Stimulated activated memory B cell treated with anti-CD40 and anti-IgM and Interleukin-4, amounts not matched to agents 10 μg/mL and 1 μg/mL and 100 μg/mL, for 72 hours (primary cell): ENCODE data around the gene C5orf24.
"Not testable (repeated sequence)": the region's sequence is repeated elsewhere in the genome, so short reads cannot be mapped to it uniquely, and the experiment has no call there.

Experiments
- ATAC-seq: fragments of 150-1000 bp; cut with Tn5 transposase; 2 replicates; pipeline ENCODE4 v1.10.0; 2021
- H3K27ac Mint-ChIP-seq: one replicate; pipeline ENCODE4 v1.8.0; 2022; ENCODE audit warnings: mild to moderate bottlenecking, mixed read lengths
- H3K27me3 Mint-ChIP-seq: one replicate; pipeline ENCODE4 v1.8.0; 2022; ENCODE audit warnings: mixed read lengths
- H3K36me3 Mint-ChIP-seq: one replicate; pipeline ENCODE4 v1.8.0; 2022; ENCODE audit warnings: mixed read lengths
- H3K4me1 Mint-ChIP-seq: one replicate; pipeline ENCODE4 v1.8.0; 2022; ENCODE audit warnings: mixed read lengths
- H3K4me3 Mint-ChIP-seq: one replicate; pipeline ENCODE4 v1.8.0; 2022; ENCODE audit warnings: mild to moderate bottlenecking, moderate library complexity, mixed read lengths
- H3K9me3 Mint-ChIP-seq: one replicate; pipeline ENCODE4 v1.8.0; 2022; ENCODE audit warnings: mixed read lengths

C5orf24 gene

DNA sequence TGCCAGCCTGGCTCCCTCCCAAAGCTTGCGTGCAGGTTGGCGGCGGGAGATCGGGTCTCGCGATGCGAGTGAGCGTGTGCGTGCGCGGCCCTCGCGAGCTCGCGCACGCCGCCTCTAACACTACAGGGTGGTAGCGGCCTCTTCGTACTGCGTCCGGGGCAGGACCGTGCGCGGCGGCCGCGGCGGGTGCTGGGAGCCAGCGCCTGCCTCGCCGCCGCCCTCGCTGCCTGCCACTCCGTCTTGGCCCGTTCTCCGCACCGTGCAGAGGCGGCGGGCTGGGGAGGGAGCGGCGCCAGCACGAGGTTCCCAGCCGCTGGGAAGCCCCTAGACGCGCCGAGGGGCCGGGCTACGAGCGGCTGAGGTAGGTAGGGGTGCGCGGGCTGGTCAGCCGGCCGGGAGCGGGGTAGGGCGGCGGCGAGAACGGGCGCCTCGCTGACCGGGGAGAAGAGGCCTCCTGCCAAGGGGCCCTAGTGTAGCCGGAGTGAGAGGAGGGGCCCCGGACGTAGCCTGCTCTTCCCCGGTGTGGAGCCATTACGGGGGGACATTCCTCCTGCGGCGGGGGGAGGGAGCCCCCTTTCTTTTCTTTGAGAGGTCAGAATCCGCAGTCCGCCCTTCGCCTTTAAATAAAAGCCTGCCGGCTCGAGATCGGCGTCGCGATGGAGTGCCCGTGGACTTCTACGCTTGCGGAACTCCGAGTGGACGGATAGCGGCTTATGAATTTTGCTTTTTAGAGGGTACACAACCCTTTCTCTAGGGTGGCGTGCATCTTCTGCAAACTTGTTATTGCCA is at the start of gene C5orf24:
Gene C5orf24 (plus strand): TSS at position 117 of the 789 bp plus-strand sequence. CDS start 8,933 bp downstream, outside the sequence.
- H3K27ac Mint-ChIP-seq = peak within 1 kb of the TSS; percentile 97
- H3K27me3 Mint-ChIP-seq = no peaks in the 10 kb centered on the region
- peaks cover 38% of the 10 kb centered on the region for H3K4me1 Mint-ChIP-seq
- ATAC-seq = peak; percentile 99
- no peaks in the 10 kb centered on the region for H3K9me3 Mint-ChIP-seq
- H3K36me3 Mint-ChIP-seq = no peaks in the 10 kb centered on the region
- H3K4me3 Mint-ChIP-seq = peak within 1 kb of the TSS; percentile 94

DNA sequence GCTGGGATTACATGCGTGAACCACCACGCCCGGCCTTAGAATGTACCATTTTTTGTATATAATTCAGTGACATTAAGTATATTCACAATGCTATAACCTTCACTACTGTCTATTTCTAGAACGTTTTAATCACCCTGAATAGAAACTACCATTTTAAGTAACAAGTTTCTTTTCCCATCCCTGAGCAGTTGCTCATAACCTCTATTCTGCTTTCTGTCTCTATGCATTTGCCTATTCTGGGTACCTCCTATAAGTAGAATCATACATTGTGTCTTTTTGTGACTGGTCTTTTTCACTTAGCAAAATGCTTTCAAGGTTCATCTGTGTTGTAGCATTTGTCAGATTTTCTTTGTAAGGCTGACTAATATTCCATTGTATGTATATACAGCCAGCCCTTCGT is 47.3 kb upstream of the C5orf24 start:
- Mint-ChIP-seq H3K27ac (no peak overlapping the region), H3K27me3 (no peaks in the 10 kb centered on the region), H3K36me3 (peaks cover 69% of the 10 kb centered on the region), H3K9me3 (no peaks in the 10 kb centered on the region), H3K4me1 (no peaks in the 10 kb centered on the region), H3K4me3 (no peak overlapping the region)
- no peak for ATAC-seq

DNA sequence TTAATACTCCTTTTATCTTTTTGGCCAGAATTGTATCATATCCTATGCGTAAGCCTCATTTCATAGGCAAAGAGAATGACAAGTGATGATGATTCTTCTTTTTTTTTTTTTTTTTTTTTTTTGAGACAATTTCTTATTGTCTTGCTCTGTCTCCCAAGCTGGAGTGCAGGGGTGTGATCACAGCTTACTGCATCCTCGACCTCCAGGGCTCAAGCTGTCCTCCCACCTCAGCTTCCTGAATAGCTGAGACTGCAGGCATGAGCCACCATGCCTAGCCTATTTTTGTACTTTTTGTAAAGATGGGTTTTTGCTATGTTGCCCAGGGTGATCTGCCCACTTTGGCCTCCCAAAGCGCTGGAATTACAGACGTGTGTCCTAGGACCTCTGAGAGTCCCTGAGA is 41.9 kb upstream of the C5orf24 start:
- H3K36me3 Mint-ChIP-seq = peaks cover 61% of the 10 kb centered on the region
- no peak overlapping the region for H3K27ac Mint-ChIP-seq
- no peaks in the 10 kb centered on the region for H3K27me3 Mint-ChIP-seq
- no peaks in the 10 kb centered on the region for H3K4me1 Mint-ChIP-seq
- no peaks in the 10 kb centered on the region for H3K9me3 Mint-ChIP-seq
- no peak for ATAC-seq
- H3K4me3 Mint-ChIP-seq = no peak overlapping the region

DNA sequence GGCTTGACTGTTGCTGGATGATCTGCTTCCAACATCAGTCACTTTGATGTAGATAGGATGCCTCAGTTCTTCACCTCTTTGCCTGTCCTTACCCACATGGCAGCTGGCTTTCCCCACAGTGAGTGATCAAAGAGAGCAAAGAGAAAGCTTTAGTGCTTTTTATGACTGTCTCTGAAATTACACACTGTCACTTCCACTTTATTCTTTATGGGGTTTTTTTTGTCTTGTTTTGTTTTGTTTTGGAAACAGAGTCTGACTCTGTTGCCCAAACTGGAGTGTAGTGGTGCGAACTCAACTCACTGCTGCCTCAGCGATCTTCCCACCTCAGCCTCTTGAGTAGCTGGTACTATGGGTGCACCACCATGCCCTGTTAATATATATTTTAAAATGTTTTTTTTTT is 32.4 kb upstream of the C5orf24 start:
- Mint-ChIP-seq H3K9me3 (no peaks in the 10 kb centered on the region), H3K27me3 (no peaks in the 10 kb centered on the region), H3K4me1 (peaks cover 10% of the 10 kb centered on the region), H3K4me3 (peak overlapping the region; percentile 24), H3K36me3 (peaks cover 40% of the 10 kb centered on the region), H3K27ac (peak overlapping the region; percentile 72)
- ATAC-seq = peak; percentile 86

DNA sequence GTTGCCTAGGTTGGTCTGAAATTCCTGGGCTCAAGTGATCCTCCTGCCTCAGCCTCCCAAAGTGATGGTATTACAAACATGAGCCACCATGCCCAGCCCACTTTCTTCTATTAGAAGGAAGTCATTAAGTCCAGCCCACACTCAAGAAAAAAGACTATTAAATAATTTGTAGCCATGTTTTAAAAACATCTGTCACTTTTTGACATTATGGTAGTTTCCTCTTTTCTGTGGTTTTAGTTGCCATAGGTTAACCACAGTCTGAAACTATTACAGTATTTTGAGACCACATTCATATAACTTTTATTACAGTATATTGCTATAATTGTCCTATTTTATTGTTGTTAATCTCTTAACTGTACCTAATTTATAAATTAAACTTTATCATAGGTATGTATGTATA is 31.9 kb upstream of the C5orf24 start:
- Mint-ChIP-seq H3K36me3 (peaks cover 40% of the 10 kb centered on the region), H3K27ac (peak overlapping the region; percentile 72), H3K27me3 (no peaks in the 10 kb centered on the region), H3K4me1 (peaks cover 10% of the 10 kb centered on the region), H3K9me3 (no peaks in the 10 kb centered on the region), H3K4me3 (no peak overlapping the region)
- peak; percentile 70 for ATAC-seq

DNA sequence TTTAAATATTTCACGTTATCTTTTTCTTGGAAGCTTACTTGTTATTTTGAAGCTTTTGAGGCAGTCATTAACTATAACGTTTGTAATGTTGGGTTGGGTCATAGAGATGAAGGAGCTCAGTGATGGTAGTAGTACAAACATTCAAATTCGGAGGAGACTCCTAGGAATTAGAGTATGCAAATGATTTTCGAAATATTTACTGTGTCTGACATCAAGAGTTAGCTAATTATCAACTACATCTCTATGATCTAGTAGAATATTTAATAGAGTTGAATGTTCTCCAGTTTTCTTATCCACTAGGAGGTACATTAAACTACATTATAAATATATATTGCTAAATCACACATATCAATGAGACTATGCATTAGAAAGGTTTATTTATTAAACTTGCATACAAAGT is 28.8 kb upstream of the C5orf24 start:
- ATAC-seq = no peak
- Mint-ChIP-seq H3K27ac (no peak overlapping the region), H3K4me3 (no peak overlapping the region), H3K4me1 (peaks cover 10% of the 10 kb centered on the region), H3K9me3 (no peaks in the 10 kb centered on the region), H3K36me3 (peaks cover 60% of the 10 kb centered on the region), H3K27me3 (no peaks in the 10 kb centered on the region)

DNA sequence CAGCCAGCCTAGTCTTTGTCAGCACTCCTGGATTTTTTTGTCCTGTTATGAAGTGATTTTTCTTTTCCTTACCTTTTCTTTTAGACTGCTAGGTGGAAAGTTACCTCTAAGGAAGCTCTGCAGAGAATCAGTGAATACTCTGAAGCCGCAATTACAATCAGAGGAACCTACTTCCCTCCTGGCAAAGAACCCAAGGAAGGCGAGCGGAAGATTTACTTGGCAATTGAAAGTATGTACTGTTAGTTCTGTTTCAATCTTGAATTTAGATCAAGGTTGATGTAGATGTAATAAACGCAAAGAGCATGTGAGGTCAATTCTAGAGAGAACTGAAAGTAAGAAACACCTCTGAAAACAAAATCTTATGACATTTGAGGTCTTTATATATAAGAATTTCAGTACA is 27.0 kb upstream of the C5orf24 start:
- no peak overlapping the region for H3K27ac Mint-ChIP-seq
- peaks cover 55% of the 10 kb centered on the region for H3K36me3 Mint-ChIP-seq
- peaks cover under 1% of the 10 kb centered on the region for H3K4me1 Mint-ChIP-seq
- no peaks in the 10 kb centered on the region for H3K27me3 Mint-ChIP-seq
- ATAC-seq = no peak
- H3K4me3 Mint-ChIP-seq = no peak overlapping the region
- no peaks in the 10 kb centered on the region for H3K9me3 Mint-ChIP-seq

DNA sequence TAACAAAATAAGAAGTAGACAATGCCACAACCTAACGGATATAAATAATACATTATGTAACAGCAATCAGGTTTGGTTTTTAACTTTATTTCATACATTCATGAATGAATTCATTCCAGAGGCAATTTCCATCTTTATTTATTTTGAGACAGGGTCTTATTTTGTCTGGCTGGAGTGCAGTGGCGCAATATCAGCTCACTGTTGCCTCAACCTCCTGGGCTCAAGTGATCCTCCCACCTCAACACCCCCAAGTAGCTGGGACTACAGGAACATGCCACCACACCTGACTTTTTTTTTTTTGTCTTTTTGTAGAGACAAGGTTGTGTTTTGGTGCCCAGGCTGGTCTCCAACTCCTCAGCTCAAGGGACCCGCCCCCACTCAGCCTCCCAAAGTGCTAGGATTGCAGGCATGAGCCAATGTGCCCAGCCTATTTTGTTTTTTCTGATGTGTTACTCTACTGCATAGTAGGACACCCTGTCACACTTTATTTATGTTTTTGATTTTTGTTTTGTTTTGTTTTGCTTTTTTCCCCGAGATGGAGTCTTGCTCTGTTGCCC is 26.3 kb upstream of the C5orf24 start:
- no peak for ATAC-seq
- Mint-ChIP-seq H3K4me3 (no peak overlapping the region), H3K4me1 (no peaks in the 10 kb centered on the region), H3K9me3 (no peaks in the 10 kb centered on the region), H3K27ac (no peak overlapping the region), H3K27me3 (no peaks in the 10 kb centered on the region), H3K36me3 (peaks cover 55% of the 10 kb centered on the region)

DNA sequence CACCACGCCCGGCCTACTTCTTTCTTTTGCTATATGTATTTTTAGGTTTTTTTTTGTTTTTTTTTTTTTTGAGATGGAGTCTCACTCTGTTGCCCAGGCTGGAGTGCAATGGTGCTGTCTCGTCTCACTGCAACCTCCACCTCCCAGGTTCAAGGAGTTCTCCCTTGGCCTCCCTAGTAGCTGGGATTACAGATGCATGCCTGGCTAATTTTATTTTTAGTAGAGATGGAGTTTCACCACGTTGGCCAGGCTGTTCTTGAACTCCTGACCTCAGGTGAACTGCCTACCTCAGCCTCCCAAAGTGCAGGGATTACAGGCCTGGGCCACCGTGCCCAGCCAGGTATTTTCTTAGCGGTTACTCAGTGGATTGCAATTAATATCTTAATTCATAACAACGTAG is 23.9 kb upstream of the C5orf24 start:
- Mint-ChIP-seq H3K36me3 (peaks cover 68% of the 10 kb centered on the region), H3K9me3 (no peaks in the 10 kb centered on the region), H3K27me3 (no peaks in the 10 kb centered on the region), H3K4me1 (peaks cover 10% of the 10 kb centered on the region), H3K4me3 (no peak overlapping the region), H3K27ac (no peak overlapping the region)
- ATAC-seq = no peak

DNA sequence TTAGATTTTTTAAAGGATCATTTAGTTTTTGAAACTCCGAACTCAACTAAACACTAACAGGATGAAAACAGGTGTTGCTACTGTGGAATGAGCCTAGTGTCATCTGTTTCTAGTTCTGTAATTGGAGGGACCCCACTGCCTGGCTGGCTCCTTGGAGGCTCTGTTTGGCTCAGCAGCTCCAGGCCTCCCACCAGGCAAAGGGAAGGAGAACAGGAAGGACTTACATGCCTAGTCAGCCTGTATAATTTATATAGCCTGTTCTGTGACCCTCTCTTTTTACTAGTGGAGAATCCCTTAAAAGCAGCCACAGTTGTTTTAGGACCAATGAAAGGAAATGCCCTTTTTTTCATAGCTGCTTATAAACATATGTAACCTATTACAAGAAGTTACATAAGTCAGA is 21.1 kb upstream of the C5orf24 start:
- H3K27ac Mint-ChIP-seq = peak overlapping the region; percentile 28
- ATAC-seq = no peak
- no peaks in the 10 kb centered on the region for H3K9me3 Mint-ChIP-seq
- H3K36me3 Mint-ChIP-seq = peaks cover 59% of the 10 kb centered on the region
- H3K4me3 Mint-ChIP-seq = no peak overlapping the region
- H3K4me1 Mint-ChIP-seq = peaks cover 10% of the 10 kb centered on the region
- H3K27me3 Mint-ChIP-seq = no peaks in the 10 kb centered on the region

DNA sequence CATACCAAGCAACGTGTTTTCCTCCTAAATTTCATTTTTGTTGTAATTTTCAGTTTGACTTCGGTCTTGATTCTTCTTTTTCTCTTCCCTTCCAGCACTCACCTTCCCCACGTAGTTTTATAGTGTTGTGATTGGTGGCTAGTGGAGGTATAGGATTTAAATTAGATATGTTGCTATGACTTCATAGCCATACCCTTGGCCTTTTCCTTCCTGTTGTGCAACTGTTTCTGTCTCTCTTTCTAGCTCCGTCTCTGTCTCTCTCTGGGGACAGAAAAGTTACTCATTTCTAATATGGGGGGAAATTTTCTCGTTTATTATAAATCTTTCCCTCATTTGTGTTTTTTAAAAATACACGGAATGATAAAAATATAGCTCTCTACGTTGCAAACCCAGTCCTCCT is 20.6 kb upstream of the C5orf24 start:
- Mint-ChIP-seq H3K27me3 (no peaks in the 10 kb centered on the region), H3K27ac (peak overlapping the region; percentile 28), H3K36me3 (peaks cover 54% of the 10 kb centered on the region), H3K9me3 (no peaks in the 10 kb centered on the region), H3K4me3 (no peak overlapping the region), H3K4me1 (peaks cover 10% of the 10 kb centered on the region)
- ATAC-seq = no peak

DNA sequence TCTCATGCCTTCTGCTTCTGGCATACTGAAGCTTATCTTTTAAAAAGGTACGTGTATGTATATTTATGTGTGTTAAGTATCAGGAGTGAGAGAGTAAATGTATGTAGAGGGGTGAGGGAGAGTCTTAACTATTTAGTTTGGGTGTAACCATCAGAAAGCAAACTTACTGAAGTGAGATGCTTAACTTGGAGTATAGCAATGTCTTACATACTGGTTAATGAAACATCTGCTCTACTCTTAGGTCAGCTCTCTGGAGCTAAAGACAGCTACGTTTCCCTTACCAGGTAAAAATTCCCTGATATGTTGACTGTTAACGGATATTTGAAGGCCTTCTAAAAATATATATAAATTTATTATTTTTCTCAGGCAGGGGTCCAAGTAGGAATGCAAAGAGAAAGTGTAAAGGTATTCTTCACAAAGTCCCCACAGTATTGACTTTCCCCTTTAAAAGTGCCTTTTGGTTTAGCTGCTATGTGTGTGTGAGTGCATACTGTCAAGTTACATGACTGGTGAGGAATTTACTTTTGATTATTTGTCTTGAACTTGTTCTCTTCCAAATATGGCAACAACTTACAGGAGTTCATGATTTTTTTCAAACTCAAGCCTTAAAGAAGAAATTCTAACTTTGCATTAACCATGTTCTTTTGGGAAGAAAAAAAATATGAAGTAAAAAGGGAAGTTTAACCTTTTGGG is 12.3 kb upstream of the C5orf24 start:
- H3K4me3 Mint-ChIP-seq = no peak overlapping the region
- no peaks in the 10 kb centered on the region for H3K4me1 Mint-ChIP-seq
- H3K9me3 Mint-ChIP-seq = no peaks in the 10 kb centered on the region
- H3K36me3 Mint-ChIP-seq = peaks cover 12% of the 10 kb centered on the region
- no peak for ATAC-seq
- no peak overlapping the region for H3K27ac Mint-ChIP-seq
- H3K27me3 Mint-ChIP-seq = no peaks in the 10 kb centered on the region

DNA sequence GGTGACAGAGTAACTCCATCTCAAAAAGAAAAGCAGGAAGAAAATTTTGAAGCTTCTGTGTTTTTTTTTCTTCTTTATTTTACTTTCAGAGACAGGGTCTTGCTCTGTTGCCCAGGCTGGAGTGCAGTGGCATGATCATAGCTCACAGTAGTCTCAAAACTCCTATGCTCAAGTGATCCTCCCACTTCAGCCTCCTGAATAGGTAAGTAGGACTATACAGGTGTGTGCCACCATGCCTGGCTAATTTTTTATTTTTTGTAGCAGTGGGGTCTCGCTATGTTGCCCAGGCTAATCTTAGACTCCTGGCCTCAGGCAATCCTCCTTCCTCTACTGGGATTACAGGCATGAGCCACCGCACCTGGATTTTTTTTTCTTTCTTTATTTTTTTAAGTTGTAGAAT is 10.1 kb upstream of the C5orf24 start:
- Mint-ChIP-seq H3K9me3 (no peaks in the 10 kb centered on the region), H3K4me1 (no peaks in the 10 kb centered on the region), H3K27me3 (no peaks in the 10 kb centered on the region), H3K27ac (no peak overlapping the region), H3K4me3 (no peak overlapping the region), H3K36me3 (peaks cover 26% of the 10 kb centered on the region)
- no peak for ATAC-seq

DNA sequence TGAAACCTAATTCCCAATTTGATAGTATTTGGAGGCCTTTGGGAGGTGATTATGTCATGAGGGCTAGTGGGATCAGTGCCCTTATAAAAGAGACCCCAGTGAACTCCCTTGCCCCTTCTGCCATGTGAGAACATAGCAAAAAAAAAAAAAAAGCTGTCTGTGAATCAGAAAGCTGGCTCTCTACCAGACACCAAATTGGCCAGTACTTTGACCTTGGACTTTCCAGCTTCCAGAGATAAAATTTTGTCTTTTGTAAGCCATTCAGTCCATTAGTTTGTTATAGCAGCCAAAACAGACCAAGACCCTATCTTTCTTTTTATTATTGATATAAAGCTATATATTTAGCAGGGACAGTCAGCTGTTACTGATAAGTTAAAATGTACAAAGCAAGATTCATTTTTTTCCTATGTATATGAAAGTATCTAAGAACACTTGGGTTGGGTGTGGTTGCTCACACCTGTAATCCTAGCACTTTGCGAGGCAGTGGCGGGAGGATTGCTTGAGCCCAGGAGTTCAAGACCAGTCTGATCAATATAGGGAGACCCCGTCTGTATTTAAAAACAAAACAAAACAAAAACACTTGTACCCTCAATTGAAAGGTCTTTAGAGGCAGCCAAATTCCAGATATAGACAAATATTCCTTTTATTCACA is 8.1 kb upstream of the C5orf24 start:
- H3K4me3 Mint-ChIP-seq = no peak overlapping the region
- H3K9me3 Mint-ChIP-seq = no peaks in the 10 kb centered on the region
- H3K36me3 Mint-ChIP-seq = peaks cover 29% of the 10 kb centered on the region
- no peaks in the 10 kb centered on the region for H3K27me3 Mint-ChIP-seq
- no peak overlapping the region for H3K27ac Mint-ChIP-seq
- no peak for ATAC-seq
- no peaks in the 10 kb centered on the region for H3K4me1 Mint-ChIP-seq

DNA sequence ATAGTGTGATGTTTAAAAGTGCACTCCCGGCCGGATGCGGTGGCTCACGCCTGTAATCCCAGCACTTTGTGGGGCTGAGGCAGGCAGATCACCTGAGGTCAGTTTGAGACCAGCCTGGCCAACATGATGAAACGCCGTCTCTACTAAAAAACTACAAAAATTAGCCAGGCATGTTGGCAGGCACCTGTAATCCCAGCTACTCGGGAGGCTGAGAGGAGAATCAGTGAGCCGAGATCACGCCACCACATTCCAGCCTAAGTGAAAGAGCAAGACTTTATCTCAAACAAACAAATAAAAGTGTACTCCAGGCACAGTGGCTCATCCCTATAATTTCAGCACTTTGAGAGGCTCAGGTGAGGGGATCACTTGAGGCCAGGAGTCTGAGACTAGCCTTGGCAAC is 7.4 kb upstream of the C5orf24 start:
- H3K9me3 Mint-ChIP-seq, H3K4me1 Mint-ChIP-seq, H3K27ac Mint-ChIP-seq, H3K4me3 Mint-ChIP-seq, ATAC-seq, H3K27me3 Mint-ChIP-seq: not testable (repeated sequence)
- peaks cover 24% of the 10 kb centered on the region for H3K36me3 Mint-ChIP-seq
